ENCODE data around the gene ADAM17. TPM values are rescaled to one million over a fixed set of nuclear protein-coding genes. Genes with fewer than 3 reads are reported as not detected.
"Not testable (repeated sequence)": the region's sequence is repeated elsewhere in the genome, so short reads cannot be mapped to it uniquely, and the experiment has no call there.

The ADAM17 gene
- total RNA-seq, 2 experiments from 2014 or later: 24.0 to 24.7 TPM

DNA sequence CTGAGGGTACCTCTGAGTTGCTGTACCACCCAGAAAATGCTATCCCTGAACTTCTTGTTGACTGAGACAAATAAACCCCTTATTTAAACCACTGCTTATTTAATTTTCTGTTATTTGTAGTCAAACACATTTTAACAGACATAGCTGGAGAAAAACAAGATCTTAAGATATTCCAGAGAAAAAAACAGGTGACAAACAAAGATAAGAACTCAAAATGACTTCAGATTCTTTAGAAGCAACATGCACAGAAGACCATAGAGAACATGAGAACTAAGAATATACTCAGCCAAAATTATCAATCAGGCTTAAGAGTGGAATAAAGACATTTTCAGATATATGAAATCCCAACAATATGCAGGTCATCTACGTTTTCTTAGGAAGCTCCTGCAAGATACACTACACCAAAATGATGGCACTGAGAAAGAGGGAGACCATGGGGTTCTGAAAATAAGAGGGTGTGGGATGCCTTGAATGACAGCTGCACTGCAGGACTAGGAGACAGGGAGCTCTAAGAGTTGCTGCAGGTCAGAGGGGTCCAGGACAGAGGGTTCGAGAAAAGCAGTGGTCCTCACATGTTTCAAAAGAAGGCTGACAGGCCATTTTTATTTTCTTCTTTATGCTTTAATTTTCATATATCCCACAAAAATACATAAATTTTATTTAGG is 38.4 kb downstream of the ADAM17 start:
- Mint-ChIP-seq H3K36me3 (peaks cover 38% of the 10 kb centered on the region), H3K27ac (no peak overlapping the region), H3K4me3 (no peak overlapping the region)

DNA sequence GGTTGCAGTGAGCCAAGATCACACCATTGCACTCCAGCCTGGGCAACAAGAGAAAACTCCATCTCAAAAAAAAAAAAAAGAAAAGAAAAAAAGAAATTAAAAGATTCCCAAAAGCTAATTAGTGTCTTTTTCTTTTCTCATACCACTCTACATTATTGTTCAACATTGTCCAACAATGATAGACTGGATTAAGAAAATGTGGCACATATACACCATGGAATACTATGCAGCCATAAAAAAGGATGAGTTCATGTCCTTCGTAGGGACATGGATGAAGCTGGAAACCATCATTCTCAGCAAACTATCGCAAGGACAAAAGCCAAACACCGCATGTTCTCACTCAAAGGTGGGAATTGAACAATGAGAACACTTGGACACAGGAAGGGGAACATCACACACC is 41.7 kb downstream of the ADAM17 start:
- intact Hi-C loops (cut with micrococcal nuclease); H3K27me3 Mint-ChIP-seq; CTCF ChIA-PET; H3K9me3 Mint-ChIP-seq; H3K4me1 Mint-ChIP-seq (ENCODE audit: low read depth); DNase-seq; H3K27ac Mint-ChIP-seq; H3K4me3 Mint-ChIP-seq: not testable (repeated sequence)
- POLR2A ChIA-PET: interaction anchor here (0.6 kb wide), 1 partner anchor 9 kb away, joined by 4 read pairs; no protein-coding TSS in a partner anchor
- peaks cover 30% of the 10 kb centered on the region for H3K36me3 Mint-ChIP-seq

More for the DNA sequence above, 38.4 kb downstream of the ADAM17 start:
- ChIA-PET CTCF (interaction anchor here (0.6 to 1.3 kb wide), 2 partner anchors 8 to 468 kb away, joined by 3 to 4 read pairs; no protein-coding TSS in a partner anchor), POLR2A (interaction anchor here (0.8 kb wide), 1 partner anchor 27 kb away, joined by 3 read pairs; no protein-coding TSS in a partner anchor)
- intact Hi-C loops (cut with micrococcal nuclease): no loop called here
- Mint-ChIP-seq H3K4me1 (ENCODE audit: low read depth) (peaks cover 3% of the 10 kb centered on the region), H3K27me3 (no peaks in the 10 kb centered on the region), H3K9me3 (no peaks in the 10 kb centered on the region)
- DNase-seq: no peak

DNA sequence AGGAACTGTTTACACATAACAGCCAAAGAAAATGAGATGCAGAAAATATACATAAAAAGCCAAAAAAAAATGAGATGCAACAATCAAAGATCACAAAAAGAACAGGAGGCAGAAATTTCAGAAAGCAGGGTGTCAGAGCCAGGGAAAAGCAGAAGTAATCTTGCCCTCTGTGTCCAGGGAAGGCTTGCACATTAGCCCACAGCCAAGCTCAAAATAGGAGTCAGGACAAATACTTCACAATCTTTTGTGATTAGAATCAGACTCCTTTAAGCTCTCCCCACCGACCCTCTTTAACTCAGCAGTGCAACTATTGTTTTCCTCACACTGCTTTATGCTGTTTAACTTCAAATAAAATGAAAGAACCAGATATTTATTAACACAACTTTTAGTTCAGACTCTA is 46.7 kb downstream of the ADAM17 start:
- Mint-ChIP-seq H3K27ac (no peak overlapping the region), H3K4me3 (no peak overlapping the region), H3K36me3 (peaks cover 24% of the 10 kb centered on the region), H3K9me3 (no peaks in the 10 kb centered on the region), H3K27me3 (no peaks in the 10 kb centered on the region), H3K4me1 (ENCODE audit: low read depth) (no peaks in the 10 kb centered on the region)
- intact Hi-C loops (cut with micrococcal nuclease): no loop called here
- ChIA-PET CTCF (interaction anchor here (1.0 kb wide), 1 partner anchor 9 kb away, joined by 4 read pairs; no protein-coding TSS in a partner anchor), POLR2A (no interaction called here)
- no peak for DNase-seq

DNA sequence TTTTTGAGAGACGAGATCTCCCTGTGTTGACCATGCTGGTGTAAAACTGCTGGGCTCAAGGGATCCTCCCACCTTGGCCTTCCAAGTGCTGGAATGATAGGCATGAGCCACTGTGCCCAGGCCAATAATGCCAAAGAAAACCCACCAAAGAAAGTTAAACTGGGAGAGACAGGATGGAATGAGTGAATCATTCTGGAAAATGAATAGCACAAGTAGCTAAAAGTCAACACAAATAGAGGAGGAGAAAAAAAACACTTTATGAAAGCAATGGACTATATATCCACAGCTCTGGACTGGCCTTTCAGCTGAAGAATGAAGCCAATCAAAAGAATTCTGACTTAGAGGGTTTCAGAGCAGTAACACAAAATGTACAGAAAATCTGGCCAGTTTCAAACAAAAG is 57.4 kb downstream of the ADAM17 start:
- ChIA-PET CTCF (interaction anchor here (1.1 kb wide), 1 partner anchor 24 kb away, joined by 3 read pairs; the partner anchor contains the start of gene IAH1), POLR2A (interaction anchor here (0.9 kb wide), 1 partner anchor 8 kb away, joined by 3 read pairs; no protein-coding TSS in a partner anchor)
- intact Hi-C loops (cut with micrococcal nuclease): no loop called here
- Mint-ChIP-seq H3K4me3 (no peak overlapping the region), H3K27ac (peak overlapping the region; percentile 29), H3K4me1 (ENCODE audit: low read depth) (peaks cover 36% of the 10 kb centered on the region), H3K27me3 (no peaks in the 10 kb centered on the region), H3K9me3 (no peaks in the 10 kb centered on the region), H3K36me3 (peaks cover 33% of the 10 kb centered on the region)
- DNase-seq: no peak

DNA sequence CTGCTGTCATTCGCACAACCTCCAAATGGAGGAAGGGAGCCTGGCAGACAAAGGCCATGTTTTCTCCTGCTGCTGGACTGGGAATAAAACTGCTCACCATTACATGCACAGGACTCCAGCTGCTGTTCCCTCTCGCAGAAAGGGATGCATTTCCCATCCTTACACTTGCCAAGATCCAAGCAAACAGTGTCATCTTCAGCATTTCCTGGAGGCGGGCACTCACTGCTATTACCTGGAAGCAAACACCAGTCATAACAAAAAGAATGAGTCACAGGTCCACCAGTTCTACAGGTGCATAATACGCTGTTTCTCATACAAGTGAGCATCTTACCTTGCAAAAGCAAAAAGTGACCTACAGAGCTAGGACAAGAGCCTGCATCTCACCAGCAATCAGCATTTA is 58.6 kb downstream of the ADAM17 start:
- peak; percentile 40 for DNase-seq
- H3K9me3 Mint-ChIP-seq: no peaks in the 10 kb centered on the region
- H3K36me3 Mint-ChIP-seq: peaks cover 37% of the 10 kb centered on the region
- no peaks in the 10 kb centered on the region for H3K27me3 Mint-ChIP-seq
- intact Hi-C loops (cut with micrococcal nuclease): no loop called here
- ChIA-PET CTCF (interaction anchor here (0.9 kb wide), 1 partner anchor 302 kb away, joined by 3 read pairs; no protein-coding TSS in a partner anchor), POLR2A (no interaction called here)
- H3K27ac Mint-ChIP-seq: peak overlapping the region; percentile 66
- H3K4me3 Mint-ChIP-seq: no peak overlapping the region
- H3K4me1 Mint-ChIP-seq (ENCODE audit: low read depth): peaks cover 39% of the 10 kb centered on the region

DNA sequence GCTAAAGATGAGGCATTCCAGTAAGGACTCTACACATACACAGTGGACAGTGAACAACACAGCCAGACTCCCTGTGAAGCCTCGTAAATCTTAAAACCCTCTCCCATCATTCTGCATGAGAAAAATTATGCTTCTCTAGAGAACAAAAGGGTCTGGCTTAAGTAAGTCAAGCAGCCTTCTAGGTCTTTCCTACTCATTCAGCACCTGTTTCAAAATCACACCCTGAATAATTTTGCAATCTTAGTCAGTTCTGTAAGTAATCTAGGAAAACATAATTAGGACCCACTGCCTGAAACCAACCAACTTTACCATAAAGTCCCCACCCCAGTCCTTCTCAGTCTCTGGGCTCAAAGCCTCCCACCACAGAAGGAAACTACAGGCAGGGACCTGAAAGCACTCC is 61.5 kb downstream of the ADAM17 start:
- peaks cover 46% of the 10 kb centered on the region for H3K4me1 Mint-ChIP-seq (ENCODE audit: low read depth)
- CTCF ChIA-PET: interaction anchor here (0.9 to 1.5 kb wide), 3 partner anchors 61 to 351 kb away, joined by 3 to 4 read pairs (median 4); partner anchors contain the start of gene ADAM17
- peaks cover 50% of the 10 kb centered on the region for H3K36me3 Mint-ChIP-seq

DNA sequence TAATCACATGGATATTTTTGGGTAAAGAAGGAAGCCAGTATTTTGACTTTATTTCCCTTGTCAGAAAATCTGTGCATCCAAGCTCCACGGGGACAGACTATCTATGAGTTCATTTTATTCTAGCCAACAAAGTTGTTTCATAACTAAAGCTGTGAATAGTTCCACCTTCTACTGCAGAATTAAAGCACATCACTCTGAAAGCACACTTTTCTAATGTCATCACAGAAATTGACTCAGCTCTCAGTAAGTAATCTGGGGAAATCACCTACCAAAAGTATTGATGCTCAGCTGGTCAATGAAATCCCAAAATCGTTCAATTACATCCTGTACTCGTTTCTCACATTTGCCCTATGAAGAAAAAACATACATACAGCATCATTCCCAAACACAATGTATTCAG is 62.2 kb downstream of the ADAM17 start:
- POLR2A ChIA-PET: interaction anchor here (0.6 to 1.6 kb wide), 6 partner anchors 62 to 259 kb away, joined by 3 to 8 read pairs (median 4); partner anchors contain the start of genes ADAM17 and YWHAQ
- Mint-ChIP-seq H3K36me3 (peaks cover 53% of the 10 kb centered on the region), H3K9me3 (no peaks in the 10 kb centered on the region)

More for the DNA sequence above, 61.5 kb downstream of the ADAM17 start:
- POLR2A ChIA-PET: interaction anchor here (0.9 to 1.6 kb wide), 4 partner anchors 61 to 137 kb away, joined by 3 to 8 read pairs (median 4); partner anchors contain the start of genes ADAM17 and YWHAQ
- Mint-ChIP-seq H3K27ac (peak overlapping the region; percentile 80), H3K27me3 (no peaks in the 10 kb centered on the region), H3K9me3 (no peaks in the 10 kb centered on the region), H3K4me3 (no peak overlapping the region)
- intact Hi-C loops (cut with micrococcal nuclease): no loop called here
- peak; percentile 26 for DNase-seq

DNA sequence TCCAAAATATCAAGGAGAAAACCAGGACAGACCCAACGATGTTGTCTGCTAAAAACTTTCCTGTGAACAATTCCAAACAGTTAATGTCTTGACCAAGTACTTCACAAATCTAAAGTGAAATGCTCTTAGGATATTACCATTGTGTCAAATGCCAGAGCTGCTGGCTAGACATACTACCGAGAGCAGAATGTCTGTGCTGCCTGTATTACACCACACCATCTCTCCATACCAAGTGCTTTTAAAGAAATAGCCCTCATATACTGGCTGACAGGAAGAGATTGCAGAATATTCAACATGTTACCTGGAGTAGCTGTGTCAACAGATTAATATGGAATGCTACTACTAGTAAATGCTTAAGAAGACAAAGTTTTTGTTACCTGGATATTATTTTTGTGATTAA is 62.7 kb downstream of the ADAM17 start:
- no peaks in the 10 kb centered on the region for H3K27me3 Mint-ChIP-seq
- intact Hi-C loops (cut with micrococcal nuclease): loop anchor here (1.0 to 2.0 kb wide), 5 partner anchors 59 to 260 kb away; no protein-coding TSS in a partner anchor
- H3K36me3 Mint-ChIP-seq: peaks cover 55% of the 10 kb centered on the region
- CTCF ChIA-PET: interaction anchor here (0.6 to 1.5 kb wide), 2 partner anchors 22 to 307 kb away, joined by 3 to 4 read pairs; no protein-coding TSS in a partner anchor
- H3K4me1 Mint-ChIP-seq (ENCODE audit: low read depth): peaks cover 58% of the 10 kb centered on the region
- no peak for DNase-seq
- no peaks in the 10 kb centered on the region for H3K9me3 Mint-ChIP-seq
- POLR2A ChIA-PET: interaction anchor here (0.6 to 1.6 kb wide), 6 partner anchors 63 to 260 kb away, joined by 3 to 8 read pairs (median 4); partner anchors contain the start of genes ADAM17 and YWHAQ
- peak overlapping the region; percentile 80 for H3K27ac Mint-ChIP-seq
- H3K4me3 Mint-ChIP-seq: no peak overlapping the region

More for the DNA sequence above, 62.2 kb downstream of the ADAM17 start:
- Mint-ChIP-seq H3K27ac (peak overlapping the region; percentile 80), H3K27me3 (no peaks in the 10 kb centered on the region), H3K4me3 (no peak overlapping the region), H3K4me1 (ENCODE audit: low read depth) (peaks cover 52% of the 10 kb centered on the region)
- CTCF ChIA-PET: interaction anchor here (0.6 to 1.5 kb wide), 4 partner anchors 21 to 350 kb away, joined by 3 to 4 read pairs (median 4); partner anchors contain the start of gene ADAM17
- no peak for DNase-seq
- intact Hi-C loops (cut with micrococcal nuclease): loop anchor here (1.0 to 2.0 kb wide), 5 partner anchors 59 to 260 kb away; no protein-coding TSS in a partner anchor

DNA sequence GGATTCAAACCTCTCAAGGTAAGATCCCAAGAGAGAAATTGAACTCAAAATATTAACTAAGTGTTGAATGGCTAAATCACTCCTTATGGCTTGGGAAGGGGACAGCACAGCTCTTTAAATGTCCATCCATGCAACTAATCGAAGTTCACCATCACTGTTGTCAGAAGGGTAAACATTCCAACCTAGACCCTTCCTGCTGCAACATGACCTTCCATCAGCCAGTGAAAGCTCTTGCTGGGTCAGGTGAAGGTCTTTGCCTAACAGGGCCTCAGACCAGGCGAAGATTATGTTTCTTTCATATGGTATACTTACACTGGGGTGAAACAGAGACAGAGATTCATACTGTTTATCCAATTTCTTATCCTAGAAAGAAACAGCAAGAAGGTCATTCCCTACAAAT is 64.8 kb downstream of the ADAM17 start:
- H3K27ac Mint-ChIP-seq: no peak overlapping the region
- no peaks in the 10 kb centered on the region for H3K27me3 Mint-ChIP-seq
- peaks cover 48% of the 10 kb centered on the region for H3K4me1 Mint-ChIP-seq (ENCODE audit: low read depth)
- H3K9me3 Mint-ChIP-seq: no peaks in the 10 kb centered on the region
- intact Hi-C loops (cut with micrococcal nuclease): no loop called here
- peaks cover 61% of the 10 kb centered on the region for H3K36me3 Mint-ChIP-seq
- no peak for DNase-seq
- no peak overlapping the region for H3K4me3 Mint-ChIP-seq
- ChIA-PET CTCF (no interaction called here), POLR2A (interaction anchor here (1.2 to 1.5 kb wide), 2 partner anchors 8 to 27 kb away, joined by 3 read pairs; no protein-coding TSS in a partner anchor)

DNA sequence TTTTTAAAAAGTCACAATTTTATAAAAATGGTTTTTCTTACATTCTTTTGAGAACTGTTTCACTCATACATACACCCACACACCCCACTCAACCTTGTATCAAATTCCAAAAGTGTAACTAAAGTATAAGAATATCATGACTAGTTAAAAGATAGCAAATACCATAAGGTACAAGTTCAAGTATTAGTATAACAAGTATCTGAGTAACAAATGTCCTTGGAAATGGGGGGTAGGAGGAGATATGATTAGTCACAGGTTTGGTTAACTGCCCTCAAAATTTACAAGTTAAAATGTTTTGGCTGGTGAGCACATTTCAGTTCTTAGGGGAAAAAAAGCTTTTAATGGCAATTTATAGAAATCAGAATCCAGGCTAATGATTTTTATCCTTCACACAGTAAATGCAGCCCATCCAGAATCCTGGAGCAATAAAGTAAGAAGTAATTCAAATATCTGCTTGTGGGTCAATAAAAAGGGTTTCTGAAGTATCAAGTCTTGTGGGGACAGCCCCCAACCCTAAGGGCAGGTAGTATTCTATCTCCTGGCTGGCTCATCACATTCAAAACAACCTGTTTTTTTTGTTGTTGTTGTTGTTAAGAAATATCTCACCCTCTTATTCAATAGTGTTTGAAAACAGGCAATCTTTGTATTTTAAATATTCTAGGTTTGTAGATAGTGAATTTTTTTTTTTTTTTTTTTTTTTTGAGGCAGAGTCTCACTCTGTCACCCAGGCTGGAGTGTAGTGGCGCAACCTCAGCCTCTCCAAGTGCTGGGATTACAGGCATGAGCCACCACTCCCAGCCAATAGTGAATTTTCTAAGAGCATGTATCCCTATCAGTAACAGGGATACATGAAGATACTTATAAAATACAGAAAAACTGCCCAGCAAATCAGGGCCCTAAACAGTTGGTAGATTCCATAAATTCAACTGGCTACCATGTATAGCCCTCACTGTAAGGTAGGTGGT is 66.8 kb downstream of the ADAM17 start:
- DNase-seq: no peak
- Mint-ChIP-seq H3K4me3 (no peak overlapping the region), H3K27ac (peak overlapping the region; percentile 66), H3K36me3 (peaks cover 72% of the 10 kb centered on the region), H3K27me3 (no peaks in the 10 kb centered on the region), H3K4me1 (ENCODE audit: low read depth) (peaks cover 36% of the 10 kb centered on the region), H3K9me3 (no peaks in the 10 kb centered on the region)
- CTCF ChIA-PET: interaction anchor here (0.6 kb wide), 1 partner anchor 36 kb away, joined by 5 read pairs; no protein-coding TSS in a partner anchor
- intact Hi-C loops (cut with micrococcal nuclease): no loop called here
- POLR2A ChIA-PET: interaction anchor here (0.6 kb wide), 1 partner anchor 66 kb away, joined by 3 read pairs; no protein-coding TSS in a partner anchor

DNA sequence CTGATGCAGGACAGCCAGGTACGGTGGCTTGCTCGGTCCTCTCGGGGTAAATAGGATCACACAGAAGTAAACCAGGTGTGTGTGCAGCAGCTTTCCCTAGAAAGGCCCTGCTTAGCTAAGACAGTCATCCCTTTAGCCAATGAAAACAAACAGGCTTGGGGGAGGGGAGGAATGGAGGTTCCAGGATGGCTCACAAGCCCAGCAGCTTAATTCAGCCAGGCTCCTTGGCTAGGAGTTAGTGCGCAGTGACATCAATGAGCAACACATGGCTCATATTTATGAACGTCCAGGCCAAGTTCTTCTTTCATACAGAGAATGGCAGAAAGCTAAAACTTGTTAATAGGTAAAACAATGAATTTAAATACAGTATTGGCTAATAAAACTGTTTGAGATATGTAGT is 71.1 kb downstream of the ADAM17 start:
- Mint-ChIP-seq H3K27me3 (no peaks in the 10 kb centered on the region), H3K36me3 (peaks cover 59% of the 10 kb centered on the region), H3K4me3 (no peak overlapping the region), H3K4me1 (ENCODE audit: low read depth) (peaks cover 23% of the 10 kb centered on the region), H3K9me3 (no peaks in the 10 kb centered on the region), H3K27ac (no peak overlapping the region)
- CTCF ChIA-PET: interaction anchor here (1.1 kb wide), 1 partner anchor 30 kb away, joined by 6 read pairs; no protein-coding TSS in a partner anchor
- DNase-seq: no peak
- POLR2A ChIA-PET: no interaction called here
- intact Hi-C loops (cut with micrococcal nuclease): no loop called here

All from activated CD4-positive, alpha-beta memory T cell treated with anti-CD3 and anti-CD28 coated beads for 36 hours (primary cell).